Activated CD4-positive, CD25-positive, alpha-beta regulatory T cell (primary cell): ENCODE measurements around the gene DHPS.
"Not testable (repeated sequence)": the region's sequence is repeated elsewhere in the genome, so short reads cannot be mapped to it uniquely, and the experiment has no call there.

Experiments used
- DNase-seq, 4 experiments: peaks; one replicate each; lab custom pipeline; 2025; lab: John Stamatoyannopoulos, UW

DHPS gene

DNA sequence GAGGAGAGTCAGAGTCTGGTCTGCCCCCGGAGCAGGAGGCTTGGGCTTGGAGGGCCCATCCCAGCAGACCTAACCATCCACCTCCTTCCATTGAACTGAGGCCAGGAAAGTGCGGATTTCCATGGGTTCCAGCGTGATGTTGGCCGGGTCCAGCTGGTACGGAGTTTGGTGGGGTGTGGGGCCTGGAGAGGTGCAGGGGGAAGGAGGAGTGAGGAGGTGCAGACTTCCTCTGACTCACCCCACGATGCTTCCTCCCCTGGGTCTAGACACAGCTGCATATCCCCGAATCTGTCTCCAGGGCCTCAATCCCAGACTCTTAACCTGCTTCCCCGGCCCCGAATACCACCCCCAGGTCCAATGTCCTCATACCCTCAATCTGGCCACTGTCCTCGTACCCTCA is 35.1 kb downstream of the DHPS start:
- DNase-seq, result no peak

DNA sequence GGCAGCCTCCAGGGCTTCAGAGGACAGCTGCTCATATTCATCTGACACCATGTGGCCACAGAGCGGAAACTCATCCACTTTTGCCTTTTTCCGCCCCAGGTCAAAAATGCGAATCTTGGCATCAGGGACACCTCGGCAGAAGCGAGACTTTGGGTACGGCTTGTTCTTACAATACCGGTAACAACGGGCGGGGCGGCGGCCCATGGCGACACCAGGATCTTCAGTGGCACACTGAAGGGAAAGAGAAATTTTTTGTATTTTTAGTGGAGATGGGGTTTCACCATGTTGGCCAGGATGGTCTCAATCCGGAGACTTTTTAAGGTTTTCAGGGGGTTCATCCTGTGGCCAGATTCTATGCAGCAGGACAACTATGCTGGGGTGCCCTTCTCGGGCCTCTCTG is 38.0 kb downstream of the DHPS start:
- not testable (repeated sequence) for DNase-seq

DNA sequence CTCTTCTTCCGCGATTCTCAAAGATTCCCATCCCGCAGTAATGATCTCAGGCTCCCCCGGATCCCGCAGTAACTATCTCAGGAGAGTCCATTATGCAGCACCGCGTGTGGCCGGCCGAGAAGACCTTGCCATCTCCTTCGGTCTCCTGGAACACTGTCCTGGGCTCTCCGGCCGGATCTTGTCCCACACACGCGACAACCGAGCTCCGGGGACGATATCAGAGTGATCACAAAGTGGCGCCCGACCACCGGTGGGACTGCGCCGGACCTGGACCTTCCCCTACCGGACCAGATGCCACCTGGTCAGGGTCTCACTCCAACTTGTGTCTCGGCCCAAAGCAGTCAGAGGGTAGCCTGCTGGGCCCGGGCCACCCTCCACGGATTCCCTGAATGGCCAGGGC is 39.2 kb downstream of the DHPS start:
- no peak for DNase-seq

DNA sequence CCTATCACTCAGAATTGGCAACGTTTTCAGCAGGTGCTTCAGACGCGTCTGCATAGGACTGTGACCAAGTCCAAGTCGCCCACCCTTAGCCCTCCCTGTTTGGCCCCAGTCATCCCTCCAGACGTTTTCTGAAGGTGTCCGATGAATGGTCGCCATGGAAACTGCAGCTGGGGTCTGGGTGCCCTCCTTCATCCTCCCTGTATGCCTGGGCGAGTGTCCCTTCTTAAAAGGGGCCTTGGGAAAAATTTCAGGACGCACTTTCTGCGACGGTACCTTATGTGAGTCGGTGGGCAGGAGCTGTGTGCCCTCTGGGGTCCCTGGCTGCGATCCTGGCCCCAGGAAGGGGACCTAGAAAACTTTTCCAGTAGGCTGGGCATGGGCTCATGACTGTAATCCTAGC is 40.2 kb downstream of the DHPS start:
- no peak for DNase-seq

DNA sequence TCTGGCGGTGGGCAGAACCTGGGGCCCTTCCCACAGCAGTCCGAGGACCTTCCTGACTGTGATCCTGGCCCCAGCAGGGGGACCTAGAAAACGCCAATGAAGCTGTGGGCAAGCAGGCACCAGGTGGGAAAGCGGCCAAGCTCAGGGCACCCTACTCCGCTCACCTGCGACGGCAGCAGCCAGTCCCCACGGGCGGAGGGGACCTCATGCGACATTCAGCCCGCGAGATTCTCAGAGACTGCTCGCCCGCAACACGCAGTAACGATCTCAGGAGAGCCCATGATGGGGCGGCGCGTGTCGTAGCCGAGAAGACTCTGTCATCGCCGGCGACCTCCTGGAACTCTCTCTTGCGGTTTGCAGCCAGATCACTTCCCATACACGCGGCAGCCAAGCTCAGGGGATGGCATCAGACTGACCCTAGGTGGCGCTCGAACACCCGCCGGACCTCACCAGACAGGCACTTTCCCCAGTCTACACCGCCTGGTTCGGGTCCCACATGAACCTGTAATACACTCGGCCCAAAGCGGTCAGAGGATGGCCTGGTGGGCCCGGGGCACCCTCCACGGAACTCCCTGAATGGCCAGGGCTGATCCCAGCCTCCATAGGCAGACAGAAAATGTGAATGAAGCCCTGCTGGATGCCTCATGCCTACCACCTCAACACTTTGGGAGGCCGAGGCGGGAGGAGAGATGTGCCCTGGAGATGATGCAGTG is 41.6 kb downstream of the DHPS start:
- peak; percentile 66 to 80 (median 70) for DNase-seq

DNA sequence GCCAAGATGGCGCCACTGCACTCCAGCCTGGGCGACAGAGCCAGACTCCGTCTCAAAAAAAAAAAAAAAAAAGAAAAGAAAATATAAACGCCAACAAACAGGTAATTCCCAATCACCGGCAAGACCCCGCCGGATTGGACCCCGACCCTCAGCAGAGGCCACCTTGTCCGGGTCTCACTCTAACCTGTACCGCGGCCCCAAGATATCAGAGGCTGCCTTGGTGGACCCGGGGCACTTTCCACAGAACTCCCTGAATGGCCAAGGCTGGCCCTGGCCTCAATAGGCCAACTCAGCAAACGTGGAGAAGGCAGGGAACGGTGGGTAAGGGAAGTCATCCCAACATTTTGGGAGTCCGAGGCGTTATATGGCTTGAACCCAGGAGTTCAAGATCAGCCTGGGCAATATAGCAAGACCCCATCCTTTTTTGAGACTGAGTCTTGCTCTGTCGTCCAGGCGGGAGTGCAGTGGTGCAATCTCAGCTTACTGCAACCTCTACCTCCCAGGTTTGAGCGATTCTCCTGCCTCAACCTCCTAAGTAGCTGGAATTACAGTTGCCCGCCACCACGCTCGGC is 43.0 kb downstream of the DHPS start:
- DNase-seq, result no peak

DNA sequence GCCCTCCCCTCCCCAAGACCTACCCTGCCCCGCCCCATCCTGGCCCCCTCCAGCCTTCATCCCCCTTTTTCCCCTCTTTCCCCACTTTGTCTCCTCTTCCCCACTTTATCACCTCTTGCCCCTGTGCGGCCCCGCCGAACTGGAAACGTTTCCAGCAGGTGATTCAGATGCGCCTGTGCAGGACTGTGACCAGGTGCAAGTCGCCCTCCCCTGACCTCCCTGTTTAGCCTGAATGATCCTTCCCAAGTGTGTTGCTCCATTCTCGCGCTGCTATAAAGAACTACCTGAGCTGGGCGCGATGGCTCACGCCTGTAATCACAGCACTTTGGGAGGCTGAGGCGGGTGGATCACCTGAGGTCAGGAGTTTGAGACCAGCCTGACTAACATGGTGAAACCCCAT is 45.0 kb downstream of the DHPS start:
- DNase-seq, result no peak

DNA sequence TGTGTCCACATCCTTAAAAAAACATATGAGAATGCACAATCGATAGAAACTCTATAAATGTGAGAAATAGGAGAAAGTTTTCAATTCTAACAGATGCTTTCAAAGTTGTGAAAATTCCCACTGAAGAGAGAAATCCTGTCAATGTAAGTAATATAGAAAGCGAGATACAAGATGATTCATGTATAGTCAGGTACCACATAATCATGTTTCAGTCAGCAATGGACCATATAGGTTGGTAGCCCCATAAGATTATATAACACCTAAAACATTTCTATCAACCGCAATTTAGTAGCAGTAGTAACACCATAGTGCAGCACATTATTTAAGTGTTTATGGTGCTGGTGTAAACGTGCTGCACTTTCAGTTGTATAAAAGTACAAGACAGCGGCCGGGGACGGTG is 52.5 kb downstream of the DHPS start:
- DNase-seq, result no peak

DNA sequence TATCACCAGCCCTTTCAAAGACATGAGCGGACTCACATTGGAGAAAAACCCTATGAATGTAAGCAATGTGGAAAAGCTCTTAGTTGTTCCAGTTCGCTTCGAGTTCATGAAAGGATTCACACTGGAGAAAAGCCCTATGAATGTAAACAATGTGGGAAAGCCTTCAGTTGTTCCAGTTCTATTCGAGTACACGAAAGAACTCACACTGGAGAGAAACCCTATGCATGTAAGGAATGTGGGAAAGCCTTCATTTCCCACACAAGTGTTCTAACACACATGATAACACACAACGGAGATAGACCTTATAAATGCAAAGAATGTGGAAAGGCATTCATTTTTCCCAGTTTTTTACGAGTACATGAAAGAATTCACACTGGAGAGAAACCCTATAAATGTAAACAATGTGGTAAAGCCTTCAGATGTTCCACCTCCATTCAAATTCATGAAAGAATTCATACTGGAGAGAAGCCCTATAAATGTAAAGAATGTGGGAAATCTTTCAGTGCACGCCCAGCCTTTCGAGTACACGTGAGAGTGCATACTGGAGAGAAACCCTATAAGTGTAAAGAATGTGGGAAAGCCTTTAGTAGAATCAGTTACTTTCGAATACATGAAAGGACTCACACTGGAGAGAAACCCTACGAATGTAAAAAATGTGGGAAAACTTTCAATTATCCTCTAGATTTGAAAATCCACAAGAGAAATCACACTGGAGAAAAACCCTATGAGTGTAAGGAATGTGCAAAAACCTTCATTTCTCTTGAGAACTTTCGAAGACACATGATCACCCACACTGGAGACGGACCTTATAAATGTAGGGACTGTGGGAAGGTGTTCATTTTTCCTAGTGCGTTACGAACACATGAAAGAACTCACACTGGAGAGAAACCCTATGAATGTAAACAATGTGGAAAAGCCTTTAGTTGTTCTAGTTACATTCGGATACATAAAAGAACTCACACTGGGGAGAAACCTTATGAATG is 53.3 kb downstream of the DHPS start:
- DNase-seq, result no peak

DNA sequence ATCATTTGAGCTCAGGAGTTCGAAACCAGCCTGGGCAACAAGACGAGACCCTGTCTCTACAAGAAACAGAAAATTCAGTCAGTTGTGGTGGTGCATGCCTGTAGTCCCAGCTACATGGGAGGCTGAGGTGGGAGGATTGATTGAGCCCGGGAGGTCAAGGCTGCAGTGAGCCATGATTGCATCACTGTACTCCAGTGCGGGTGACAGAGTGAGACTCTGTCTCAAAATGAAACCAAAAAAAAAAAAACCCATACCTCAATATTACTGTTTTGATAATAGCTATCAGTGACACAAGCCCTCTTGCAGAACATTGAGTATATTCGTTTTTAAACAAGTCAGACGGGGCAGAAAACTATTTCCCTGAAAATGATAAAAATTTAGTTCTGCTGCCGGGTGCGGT is 54.7 kb downstream of the DHPS start:
- no peak for DNase-seq
